Activated CD8-positive, alpha-beta memory T cell treated with anti-CD3 and anti-CD28 coated beads for 4 hours (primary cell): ENCODE data around the gene STAMBP.
"Not testable (repeated sequence)": the region's sequence is repeated elsewhere in the genome, so short reads cannot be mapped to it uniquely, and the experiment has no call there.

Source experiments
- DNase-seq, 2 donors: peaks; one replicate each; pipeline ENCODE4 v3.0.0-alpha.2; 2020; ENCODE audit warnings: low read depth in 2 of 2

Gene STAMBP

GRCh38 chr2:73837847-73838585 is 9.3 kb downstream of the STAMBP start:
- no peak for DNase-seq

GRCh38 chr2:73838889-73839534 is 10.3 kb downstream of the STAMBP start:
- DNase-seq, result no peak

GRCh38 chr2:73839653-73840411 is 11.1 kb downstream of the STAMBP start:
- no peak for DNase-seq

GRCh38 chr2:73841912-73842738 is 13.4 kb downstream of the STAMBP start:
- DNase-seq, result no peak

- no peak for DNase-seq
Observed at GRCh38 chr2:73842739-73843019, 13.9 kb downstream of the STAMBP start.

- DNase-seq, result no peak
Observed at GRCh38 chr2:73844087-73844486, 15.3 kb downstream of the STAMBP start.

- DNase-seq, result no peak
Observed at GRCh38 chr2:73850009-73850408, 21.2 kb downstream of the STAMBP start.

- no peak for DNase-seq
Observed at GRCh38 chr2:73851274-73851673, 22.5 kb downstream of the STAMBP start.

GRCh38 chr2:73852020-73852419 is 23.3 kb downstream of the STAMBP start:
- DNase-seq, result no peak

- DNase-seq, result no peak
Observed at GRCh38 chr2:73855526-73855925, 26.8 kb downstream of the STAMBP start.

- no peak for DNase-seq
Observed at GRCh38 chr2:73856214-73856613, 27.5 kb downstream of the STAMBP start.

- DNase-seq, result no peak
Observed at GRCh38 chr2:73859721-73860586, 31.2 kb downstream of the STAMBP start.

GRCh38 chr2:73862987-73863386 is 34.2 kb downstream of the STAMBP start:
- no peak for DNase-seq

- no peak for DNase-seq
Observed at GRCh38 chr2:73868204-73868978, 39.6 kb downstream of the STAMBP start.

- no peak for DNase-seq
Observed at GRCh38 chr2:73870084-73870483, 41.3 kb downstream of the STAMBP start.

GRCh38 chr2:73877071-73877802 is 48.5 kb downstream of the STAMBP start:
- DNase-seq, result no peak

GRCh38 chr2:73877984-73878383 is 49.2 kb downstream of the STAMBP start:
- not testable (repeated sequence) for DNase-seq

- DNase-seq, result no peak
Observed at GRCh38 chr2:73885406-73885805, 56.6 kb downstream of the STAMBP start.

GRCh38 chr2:73886357-73886756 is 57.6 kb downstream of the STAMBP start:
- DNase-seq, result no peak
